ENCODE results near the gene TRAF1. TPM values are rescaled to one million over a fixed set of nuclear protein-coding genes. Genes with fewer than 3 reads are reported as not detected.

The TRAF1 gene
- total and polyA plus RNA-seq, 10 of the 15 experiments (the other 5 are each of a cell fraction or from before 2014, with no cell fraction given), result 13.8 to 163 (median 128) TPM

DNA sequence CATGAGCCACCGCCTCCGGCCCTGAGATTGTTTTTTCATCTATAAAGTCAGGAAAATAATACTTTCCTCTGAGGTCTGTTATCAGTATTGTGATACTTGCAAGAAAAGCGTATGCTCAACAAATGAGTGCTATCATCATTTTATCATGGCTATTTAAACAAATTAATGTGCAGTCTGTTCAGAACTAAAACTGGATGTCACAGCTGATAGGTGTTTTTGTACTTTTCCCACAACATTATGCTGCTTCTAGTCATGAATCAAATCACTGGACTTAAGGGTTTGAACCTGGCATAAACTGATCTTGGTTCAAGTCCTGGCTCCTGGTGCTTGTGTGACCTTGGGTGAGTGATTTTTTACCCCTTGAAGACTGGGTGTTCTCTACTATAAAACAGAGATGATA is 28.2 kb downstream of the TRAF1 start:
- TF ChIP-seq HDGF (IDR thresholded peaks at IDR 0.05) (no peak), GABPA (IDR thresholded peaks at IDR 0.05; ENCODE audit: low read depth) (no peak), POLR2AphosphoS5 (IDR thresholded peaks at IDR 0.05; ENCODE audit: low read length) (peak; percentile 26), SMAD5 (IDR thresholded peaks at IDR 0.05; ENCODE audit: low read depth) (peak; percentile 17), POLR2AphosphoS2 (IDR thresholded peaks at IDR 0.05; ENCODE audit: low read depth, low read length) (peak; percentile 82; the same call in 1 of the 2 replicates), MEF2A (IDR thresholded peaks at IDR 0.05; ENCODE audit: insufficient read depth, low read depth, low read length) (no peak), ZNF217 (IDR thresholded peaks at IDR 0.05) (no peak)
- TF ChIP-seq, protein P1, sequence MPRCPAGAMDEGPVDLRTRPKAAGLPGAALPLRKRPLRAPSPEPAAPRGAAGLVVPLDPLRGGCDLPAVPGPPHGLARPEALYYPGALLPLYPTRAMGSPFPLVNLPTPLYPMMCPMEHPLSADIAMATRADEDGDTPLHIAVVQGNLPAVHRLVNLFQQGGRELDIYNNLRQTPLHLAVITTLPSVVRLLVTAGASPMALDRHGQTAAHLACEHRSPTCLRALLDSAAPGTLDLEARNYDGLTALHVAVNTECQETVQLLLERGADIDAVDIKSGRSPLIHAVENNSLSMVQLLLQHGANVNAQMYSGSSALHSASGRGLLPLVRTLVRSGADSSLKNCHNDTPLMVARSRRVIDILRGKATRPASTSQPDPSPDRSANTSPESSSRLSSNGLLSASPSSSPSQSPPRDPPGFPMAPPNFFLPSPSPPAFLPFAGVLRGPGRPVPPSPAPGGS (IDR thresholded peaks at IDR 0.05; ENCODE audit: borderline replicate concordance, insufficient read depth, low read depth, low read length, poor library complexity, severe bottlenecking), result peak; percentile 77
- FAIRE-seq (no peak), ATAC-seq (no peak), DNase-seq (ENCODE audit: low read depth, low spot score) (no peak)
- SMC1A ChIA-PET (ENCODE audit: uncharacterized antibody, unreplicated experiment), result interaction anchor here (3.3 to 23.6 kb wide), 3 partner anchors 13 to 29 kb away, joined by 14 to 522 read pairs (median 48); partner anchors contain the start of gene TRAF1
- no peak overlapping the region for H3K9ac ChIP-seq (ENCODE audit: control insufficient read depth, insufficient read depth, low read length)
- no peak overlapping the region for H3K4me2 ChIP-seq (ENCODE audit: control insufficient read depth, insufficient read depth)
- H3K27me3 ChIP-seq (replicated peaks in 1 of 2; ENCODE audit: control insufficient read depth in 2 of 2, insufficient read depth in 2 of 2, low read length in 1 of 2), result no peaks in the 10 kb centered on the region
- no peaks in the 10 kb centered on the region for H4K20me1 ChIP-seq (ENCODE audit: control insufficient read depth, insufficient read depth)
- H3K79me2 ChIP-seq (ENCODE audit: control insufficient read depth, insufficient read depth, low read length), result no peaks in the 10 kb centered on the region
- intact Hi-C loops (cut with micrococcal nuclease; ENCODE audit: unreplicated experiment) (no loop called here), in situ Hi-C loops (cut with MboI) (no loop called here)
- 0 out of 2 replicates have a peak overlapping the region, but pooled peaks have one; percentile 6 for H3K27ac ChIP-seq (ENCODE audit: control insufficient read depth, insufficient read depth)
- H3K4me3 ChIP-seq, result no peak overlapping the region
- CTCF ChIA-PET, result interaction anchor here (0.7 kb wide), 1 partner anchor 33 kb away, joined by 3 read pairs; no protein-coding TSS in a partner anchor
- TSS peak; percentile 15 for BruUV-seq (replicated peaks)
- peaks cover 3 to 11% of the 10 kb centered on the region in 2 experiments; a peak in 2 of 4 replicates for H3K36me3 ChIP-seq (ENCODE audit: control insufficient read depth in 2 of 2, insufficient read depth in 2 of 2, low read length in 1 of 2)
- 91% methylated on average over 3 of the region's 3 CpGs for WGBS (ENCODE audit: insufficient coverage, insufficient replicate concordance, low lambda C conversion rate, missing lambda C conversion rate)
- RAD21 ChIA-PET (ENCODE audit: unreplicated experiment), result no interaction called here
- H3K9me3 ChIP-seq (replicated peaks; ENCODE audit: control insufficient read depth, insufficient read depth, low read length), result no peaks in the 10 kb centered on the region
- no peak overlapping the region for H2AFZ ChIP-seq (ENCODE audit: control insufficient read depth, low read depth, low read length)
- POLR2A ChIA-PET, result interaction anchor here (0.5 to 2.2 kb wide), 2 partner anchors 18 to 62 kb away, joined by 3 to 8 read pairs; no protein-coding TSS in a partner anchor
- H3K4me1 ChIP-seq (ENCODE audit: control insufficient read depth, insufficient read depth, low read length), result peaks cover 38% of the 10 kb centered on the region
